SU-DHL-6 (cell line): ENCODE results near the gene GINS2.

ENCODE experiments used
- H2AFZ ChIP-seq: fragments of 200-600 bp; sonication (generic); 2 replicates; pipeline ENCODE4 v1.6.1; 2014; ENCODE audit warnings: low read depth, mild to moderate bottlenecking, moderate library complexity, mixed read lengths, antibody characterized with exemption, low read length; ENCODE audit not compliant: severe bottlenecking
- H3F3A ChIP-seq: fragments of 200-600 bp; shearing (Covaris generic); 2 replicates; pipeline ENCODE4 v1.6.0; 2016; ENCODE audit warnings: antibody characterized with exemption, mild to moderate bottlenecking; ENCODE audit not compliant: insufficient read depth
- H3K27ac ChIP-seq: fragments of 200-600 bp; sonication (generic); 2 replicates; pipeline ENCODE4 v1.5.1; 2016; ENCODE audit warnings: low read depth, mild to moderate bottlenecking, low read length, moderate library complexity, mixed read lengths
- H3K27me3 ChIP-seq: fragments of 200-600 bp; sonication (generic), shearing (Covaris generic); 2 replicates; pipeline ENCODE4 v1.6.0; 2014; ENCODE audit warnings: mild to moderate bottlenecking, low read length
- H3K36me3 ChIP-seq: fragments of 200-600 bp; sonication (generic); 2 replicates; pipeline ENCODE4 v1.6.1; 2014; ENCODE audit warnings: mild to moderate bottlenecking, low read length, mixed read lengths
- H3K4me2 ChIP-seq: fragments of 300-600, 200-600 bp; shearing (Covaris generic), sonication (generic); 2 replicates; pipeline ENCODE4 v1.6.0; 2014; ENCODE audit warnings: low read length, low read depth, mild to moderate bottlenecking; ENCODE audit not compliant: poor library complexity, severe bottlenecking
- H3K4me3 ChIP-seq: fragments of 200-600 bp; sonication (generic); 2 replicates; pipeline ENCODE4 v1.5.1; 2014; ENCODE audit warnings: antibody characterized with exemption, low read length, mild to moderate bottlenecking, mixed read lengths; ENCODE audit not compliant: insufficient read depth, poor library complexity, severe bottlenecking
- H3K79me2 ChIP-seq: fragments of 200-600 bp; sonication (generic); 2 replicates; pipeline ENCODE4 v1.6.1; 2014; ENCODE audit warnings: mild to moderate bottlenecking, low read length, moderate library complexity; ENCODE audit not compliant: insufficient read depth
- H3K9ac ChIP-seq: fragments of 200-600 bp; sonication (generic); 2 replicates; pipeline ENCODE4 v1.7.0; 2014; ENCODE audit warnings: mild to moderate bottlenecking, low read length
- H3K9me2 ChIP-seq: fragments of 200-600 bp; sonication (generic); replicated peaks from 2 replicates; pipeline ENCODE4 v1.6.1; 2014; ENCODE audit warnings: low read length; ENCODE audit not compliant: insufficient read depth
- H3K9me3 ChIP-seq: fragments of 200-600 bp; sonication (generic); 2 replicates; pipeline ENCODE4 v1.6.1; 2014; ENCODE audit warnings: low read length, mixed read lengths; ENCODE audit not compliant: insufficient read depth
- H4K20me1 ChIP-seq: fragments of 200-600 bp; sonication (generic); 2 replicates; pipeline ENCODE4 v1.6.1; 2014; ENCODE audit warnings: low read depth, mild to moderate bottlenecking, antibody characterized with exemption, low read length, moderate library complexity, mixed read lengths
- EZH2phosphoT487 ChIP-seq: fragments of 200-600 bp; sonication (generic), shearing (Covaris generic); conservative IDR thresholded peaks from 2 replicates; pipeline ENCODE4 v1.6.1; 2018; ENCODE audit warnings: mild to moderate bottlenecking, antibody characterized with exemption, low read length, moderate library complexity, mixed read lengths
- TF ChIP-seq, protein P1 (sequence below): fragments of 200-600 bp; sonication (generic); IDR thresholded peaks from one replicate; pipeline ENCODE4 v1.5.1; 2017; ENCODE audit warnings: antibody characterized with exemption, mild to moderate bottlenecking, low read length, moderate library complexity; ENCODE audit not compliant: insufficient read depth, poor library complexity, severe bottlenecking

Gene GINS2

DNA sequence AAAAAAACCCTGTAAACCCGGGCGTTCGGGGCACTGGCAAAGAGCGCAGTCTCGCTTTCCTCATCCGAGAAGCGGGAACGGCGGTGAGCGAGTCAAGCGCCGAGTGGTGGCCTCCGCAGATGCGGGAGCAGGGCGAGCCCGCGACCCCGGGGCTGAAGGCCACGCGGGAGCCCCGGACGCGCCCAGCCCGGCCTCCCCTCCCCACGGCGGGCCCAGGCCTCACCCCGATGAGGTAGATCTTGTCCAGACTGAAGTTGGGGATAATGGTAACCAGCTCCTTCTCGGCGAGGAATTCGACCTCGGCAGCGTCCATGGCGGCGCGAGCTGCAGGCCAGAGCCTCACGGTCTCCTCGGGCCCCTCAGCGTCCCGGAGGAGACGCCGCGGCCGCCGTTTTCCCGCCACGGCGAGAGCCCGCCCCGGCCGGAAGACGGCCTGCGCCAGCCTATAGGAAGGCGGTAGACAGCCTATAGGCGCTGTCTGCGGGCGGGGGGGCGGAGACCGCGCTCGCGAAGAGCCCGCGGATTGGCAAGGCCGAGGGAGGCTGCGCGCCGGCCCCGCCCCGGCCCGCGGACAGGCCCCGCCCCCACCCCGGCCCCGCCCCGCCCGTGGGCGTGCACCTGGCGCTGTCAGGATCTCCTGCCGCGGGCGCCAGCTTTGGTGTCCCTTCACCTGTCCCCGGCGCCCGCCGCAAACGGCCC is at the start of gene GINS2:
TSS of gene GINS2 (minus strand) at position 369 of the 699 bp plus-strand sequence. CDS start at position 313, 56 bp downstream.
- peak within 1 kb of the TSS; percentile 74 for H3K4me2 ChIP-seq
- TF ChIP-seq, protein P1, sequence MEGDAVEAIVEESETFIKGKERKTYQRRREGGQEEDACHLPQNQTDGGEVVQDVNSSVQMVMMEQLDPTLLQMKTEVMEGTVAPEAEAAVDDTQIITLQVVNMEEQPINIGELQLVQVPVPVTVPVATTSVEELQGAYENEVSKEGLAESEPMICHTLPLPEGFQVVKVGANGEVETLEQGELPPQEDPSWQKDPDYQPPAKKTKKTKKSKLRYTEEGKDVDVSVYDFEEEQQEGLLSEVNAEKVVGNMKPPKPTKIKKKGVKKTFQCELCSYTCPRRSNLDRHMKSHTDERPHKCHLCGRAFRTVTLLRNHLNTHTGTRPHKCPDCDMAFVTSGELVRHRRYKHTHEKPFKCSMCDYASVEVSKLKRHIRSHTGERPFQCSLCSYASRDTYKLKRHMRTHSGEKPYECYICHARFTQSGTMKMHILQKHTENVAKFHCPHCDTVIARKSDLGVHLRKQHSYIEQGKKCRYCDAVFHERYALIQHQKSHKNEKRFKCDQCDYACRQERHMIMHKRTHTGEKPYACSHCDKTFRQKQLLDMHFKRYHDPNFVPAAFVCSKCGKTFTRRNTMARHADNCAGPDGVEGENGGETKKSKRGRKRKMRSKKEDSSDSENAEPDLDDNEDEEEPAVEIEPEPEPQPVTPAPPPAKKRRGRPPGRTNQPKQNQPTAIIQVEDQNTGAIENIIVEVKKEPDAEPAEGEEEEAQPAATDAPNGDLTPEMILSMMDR, result no peak
- no peak for TF ChIP-seq EZH2phosphoT487
- H3K27ac ChIP-seq, result peak within 1 kb of the TSS; percentile 77
- H3K27me3 ChIP-seq, result no peaks in the 10 kb centered on the region
- peaks cover 32% of the 10 kb centered on the region for H3F3A ChIP-seq
- H3K9me2 ChIP-seq, result no peaks in the 10 kb centered on the region
- peak within 1 kb of the TSS; percentile 86 for H3K9ac ChIP-seq
- H3K9me3 ChIP-seq, result no peaks in the 10 kb centered on the region
- H3K36me3 ChIP-seq, result no peaks in the 10 kb centered on the region
- H3K79me2 ChIP-seq, result peaks cover 42% of the 10 kb centered on the region
- H3K4me3 ChIP-seq, result peak within 1 kb of the TSS; percentile 73
- H2AFZ ChIP-seq, result peak within 1 kb of the TSS; percentile 80
- H4K20me1 ChIP-seq, result 0 out of 2 replicates have a peak, but pooled peaks cover 2% of the 10 kb centered on the region

DNA sequence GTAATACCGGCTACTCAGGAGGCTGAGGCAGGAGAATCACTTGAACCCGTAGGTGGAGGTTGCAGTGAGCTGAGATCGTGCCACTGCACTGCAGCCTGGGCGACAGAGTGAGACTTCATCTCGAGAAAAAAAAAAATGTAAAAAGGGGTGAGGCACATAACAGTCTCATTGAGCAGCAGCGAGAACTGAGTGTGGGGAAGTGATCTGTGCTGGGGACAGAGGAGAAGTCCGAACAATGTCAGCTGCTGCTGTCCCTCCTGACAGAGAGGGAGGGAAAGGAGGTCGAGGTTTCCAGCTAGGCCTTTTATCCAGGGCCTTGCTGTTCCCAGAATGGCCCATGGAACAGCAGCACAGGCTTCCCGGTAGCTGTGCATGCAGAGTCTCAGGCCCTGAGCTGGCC is 48.2 kb upstream of the GINS2 start:
- no peaks in the 10 kb centered on the region for H3K9me3 ChIP-seq
- no peaks in the 10 kb centered on the region for H3K9me2 ChIP-seq
- H3K4me2 ChIP-seq, result no peak overlapping the region
- H3F3A ChIP-seq, result no peaks in the 10 kb centered on the region
- no peaks in the 10 kb centered on the region for H3K36me3 ChIP-seq
- H2AFZ ChIP-seq, result no peak overlapping the region
- H3K27me3 ChIP-seq, result no peaks in the 10 kb centered on the region
- no peaks in the 10 kb centered on the region for H3K79me2 ChIP-seq
- TF ChIP-seq, protein P1, result no peak
- TF ChIP-seq EZH2phosphoT487, result no peak
- no peaks in the 10 kb centered on the region for H4K20me1 ChIP-seq
- no peak overlapping the region for H3K4me3 ChIP-seq
- H3K27ac ChIP-seq, result no peak overlapping the region
- no peak overlapping the region for H3K9ac ChIP-seq

DNA sequence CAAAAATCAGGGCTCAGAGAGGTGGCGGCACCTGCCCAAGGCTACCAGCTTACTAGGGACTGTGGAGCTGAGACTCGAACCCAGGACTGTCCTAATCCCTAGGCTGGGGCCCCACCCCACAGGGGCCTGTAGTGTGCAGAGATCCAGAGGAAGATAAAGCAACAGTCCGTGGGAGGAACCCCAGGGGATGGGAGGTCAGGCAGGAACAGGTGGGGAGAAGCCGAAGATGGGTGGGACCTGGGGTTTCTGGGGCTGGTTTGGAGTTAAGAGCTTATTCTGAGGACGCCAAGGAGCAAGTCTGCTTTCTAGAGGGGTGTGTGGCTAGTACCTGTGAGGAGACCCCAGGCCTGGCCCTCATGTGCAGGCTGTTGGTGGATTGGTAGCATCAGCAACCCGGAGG is 47.2 kb upstream of the GINS2 start:
- H3K9me2 ChIP-seq, result no peaks in the 10 kb centered on the region
- no peak overlapping the region for H3K4me2 ChIP-seq
- no peaks in the 10 kb centered on the region for H3K79me2 ChIP-seq
- no peaks in the 10 kb centered on the region for H3K9me3 ChIP-seq
- no peak overlapping the region for H3K27ac ChIP-seq
- H3K36me3 ChIP-seq, result no peaks in the 10 kb centered on the region
- H3K4me3 ChIP-seq, result no peak overlapping the region
- H3K27me3 ChIP-seq, result no peaks in the 10 kb centered on the region
- H4K20me1 ChIP-seq, result no peaks in the 10 kb centered on the region
- H2AFZ ChIP-seq, result no peak overlapping the region
- H3K9ac ChIP-seq, result no peak overlapping the region
- no peaks in the 10 kb centered on the region for H3F3A ChIP-seq
- no peak for TF ChIP-seq EZH2phosphoT487
- TF ChIP-seq, protein P1, result no peak
